Measurements from ENCODE around the gene LRIG1.
A peak's percentile ranks its signal among the peaks of the same experiment; 100 is the strongest.

The LRIG1 gene

DNA sequence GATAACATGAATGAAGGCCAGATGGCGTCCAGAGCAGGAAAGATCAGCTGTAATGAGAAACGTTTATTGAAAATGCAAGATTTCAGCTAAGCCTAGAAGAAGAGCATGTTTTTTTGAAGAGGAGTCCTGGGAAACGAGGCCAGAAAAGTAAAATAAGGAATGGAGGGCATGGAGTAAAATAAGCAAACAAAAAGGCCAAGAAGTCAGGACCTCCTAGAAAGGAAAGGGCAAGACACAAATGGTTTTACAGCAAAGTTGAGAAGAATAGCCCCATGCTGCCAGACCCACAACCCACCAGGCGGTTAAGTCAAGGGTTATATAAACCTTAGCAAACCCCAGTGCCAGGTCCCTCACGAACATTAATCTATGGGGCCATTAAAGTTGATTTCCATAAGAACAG lies 30.5 kb downstream of the LRIG1 start:
- DNase-seq (ENCODE audit: low read depth, low spot score): no peak

DNA sequence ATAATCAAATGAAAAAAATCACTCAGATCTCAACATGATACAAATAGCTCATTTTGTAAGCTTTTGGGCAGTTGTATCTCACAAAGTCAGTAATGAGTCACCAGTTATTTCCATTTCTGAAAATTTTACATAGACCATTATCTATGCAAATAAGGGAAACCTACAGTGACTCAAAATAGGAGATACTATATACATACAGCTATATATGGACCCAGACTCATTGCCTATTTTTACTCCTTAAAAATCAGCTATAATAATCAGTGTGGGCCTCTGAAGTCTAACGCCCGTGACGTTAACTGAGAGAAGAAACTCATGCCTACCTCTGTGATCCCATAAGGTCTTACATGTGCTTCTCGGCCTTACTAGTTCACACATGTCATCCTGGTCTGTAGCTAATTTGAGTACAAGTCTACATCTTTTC lies 31.6 kb downstream of the LRIG1 start:
- DNase-seq (ENCODE audit: low read depth, low spot score): no peak

DNA sequence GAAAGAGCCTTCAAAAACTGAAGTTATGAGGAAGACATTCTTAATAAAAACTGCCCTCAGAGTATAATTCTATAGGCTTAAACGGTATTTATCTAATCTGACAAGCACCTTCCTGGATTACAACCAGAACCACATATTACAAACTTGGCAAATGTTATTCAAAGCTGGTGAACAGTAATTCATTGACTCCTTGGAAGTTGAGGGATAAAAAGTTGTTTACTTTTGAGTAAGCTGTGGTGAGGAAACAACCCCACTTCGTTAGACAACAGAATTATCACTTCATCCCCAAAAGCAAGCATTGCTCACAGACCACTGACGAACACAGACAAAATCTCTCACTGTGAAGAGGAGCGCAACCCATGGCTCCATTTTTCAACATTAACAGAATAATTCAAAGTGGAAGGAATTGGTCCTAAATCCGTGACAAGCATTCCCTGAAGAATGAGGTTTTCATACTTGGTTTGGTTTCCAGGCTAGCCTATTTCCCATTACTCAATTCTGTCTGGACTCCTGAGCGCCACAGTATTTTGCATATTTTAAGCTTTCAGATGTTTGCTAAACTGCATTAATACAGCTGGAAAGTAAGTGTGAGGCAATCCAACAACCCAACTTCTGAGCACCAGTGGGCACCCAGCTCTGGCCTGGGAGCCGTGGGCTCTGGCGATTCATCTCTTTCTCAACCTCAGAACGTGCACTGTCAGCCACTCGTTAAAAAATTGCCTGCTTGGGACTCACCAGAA lies 32.7 kb downstream of the LRIG1 start:
- peak; percentile 77 for DNase-seq (ENCODE audit: low read depth, low spot score)

DNA sequence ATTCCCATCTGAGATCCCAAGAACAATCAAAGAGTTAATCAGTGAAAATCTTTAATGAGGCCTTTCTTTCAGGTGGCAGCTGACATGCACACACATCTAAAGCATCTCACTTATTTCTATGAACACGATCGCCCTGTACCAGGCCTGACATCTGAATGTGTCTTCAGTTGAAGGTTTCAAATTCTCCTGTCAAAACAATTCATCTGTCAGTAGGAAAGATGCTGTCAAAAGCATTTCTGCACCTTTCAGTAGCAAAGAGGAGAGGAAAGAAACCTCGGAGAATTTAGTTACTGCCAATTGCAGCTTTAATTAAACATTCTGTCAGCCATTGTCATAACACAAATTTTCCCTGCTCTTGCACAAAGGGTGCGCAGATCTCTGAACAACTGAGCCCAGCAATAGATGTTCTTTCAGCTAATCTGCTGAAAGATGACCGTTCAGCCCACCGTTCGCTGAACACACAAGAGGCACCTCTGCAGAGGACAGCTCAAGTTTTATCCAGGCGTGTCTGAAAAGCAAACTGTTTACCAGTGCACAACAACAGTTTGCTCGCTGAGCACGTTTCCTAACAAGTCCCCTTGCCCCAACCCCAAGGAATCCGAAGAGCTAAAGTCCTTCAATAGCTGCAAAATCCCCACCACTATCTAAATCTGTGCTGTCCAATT lies 34.1 kb downstream of the LRIG1 start:
- DNase-seq (ENCODE audit: low read depth, low spot score): no peak

DNA sequence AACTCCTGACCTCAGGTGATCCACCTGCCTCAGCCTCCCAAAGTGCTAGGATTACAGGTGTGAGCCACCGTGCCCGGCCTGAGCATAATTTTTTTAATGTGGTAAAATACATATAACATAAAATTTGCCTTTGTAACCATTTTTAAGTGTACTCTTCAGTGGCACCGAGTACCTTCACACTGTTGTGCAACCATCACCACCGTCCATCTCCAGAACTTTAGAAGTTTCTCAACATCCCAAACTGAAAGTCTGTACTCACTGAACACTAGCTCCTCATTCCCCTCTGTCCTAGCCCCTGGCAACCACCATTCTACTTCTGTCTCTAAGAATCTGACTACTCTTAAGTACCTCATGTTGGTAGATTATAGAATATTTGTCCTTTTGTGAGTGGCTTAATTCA lies 35.2 kb downstream of the LRIG1 start:
- DNase-seq (ENCODE audit: low read depth, low spot score): no peak

DNA sequence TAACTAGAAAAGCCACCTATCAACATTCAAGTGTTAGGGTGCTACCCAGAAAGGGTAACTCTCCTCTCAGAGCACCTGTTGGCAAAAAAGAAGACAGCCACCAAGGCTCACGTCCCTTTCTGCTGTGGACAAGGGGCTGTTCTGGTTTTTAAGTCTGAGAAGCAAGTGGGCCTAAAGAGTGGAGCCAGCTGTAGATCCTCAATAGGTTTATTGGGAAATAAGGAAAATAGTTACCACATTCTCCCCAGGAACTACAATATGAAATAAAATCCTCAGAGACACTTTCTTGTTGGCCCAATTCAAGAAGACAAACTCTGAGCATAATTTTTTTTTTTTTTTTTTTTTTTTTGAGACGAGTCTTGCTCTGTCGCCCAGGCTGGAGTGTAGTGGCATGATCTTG lies 35.8 kb downstream of the LRIG1 start:
- no peak for DNase-seq (ENCODE audit: low read depth, low spot score)

DNA sequence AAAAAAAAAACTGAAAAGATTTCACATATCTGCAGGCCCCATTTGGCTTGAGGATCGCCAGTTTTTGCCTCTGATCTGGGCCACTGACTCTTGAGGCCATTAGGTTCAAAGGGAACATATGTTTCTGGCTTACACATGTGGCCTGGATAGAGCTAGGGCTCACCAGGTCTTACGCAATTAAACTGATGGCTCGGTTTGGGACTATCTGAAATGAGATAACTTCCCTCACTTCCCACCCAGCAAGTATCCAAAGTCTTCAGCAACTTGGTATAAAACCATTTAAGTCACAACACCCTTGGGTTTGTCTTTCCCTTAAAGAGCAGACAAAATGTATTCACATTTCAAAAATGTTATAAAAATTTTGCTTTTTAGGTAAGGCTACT lies 36.3 kb downstream of the LRIG1 start:
- no peak for DNase-seq (ENCODE audit: low read depth, low spot score)

DNA sequence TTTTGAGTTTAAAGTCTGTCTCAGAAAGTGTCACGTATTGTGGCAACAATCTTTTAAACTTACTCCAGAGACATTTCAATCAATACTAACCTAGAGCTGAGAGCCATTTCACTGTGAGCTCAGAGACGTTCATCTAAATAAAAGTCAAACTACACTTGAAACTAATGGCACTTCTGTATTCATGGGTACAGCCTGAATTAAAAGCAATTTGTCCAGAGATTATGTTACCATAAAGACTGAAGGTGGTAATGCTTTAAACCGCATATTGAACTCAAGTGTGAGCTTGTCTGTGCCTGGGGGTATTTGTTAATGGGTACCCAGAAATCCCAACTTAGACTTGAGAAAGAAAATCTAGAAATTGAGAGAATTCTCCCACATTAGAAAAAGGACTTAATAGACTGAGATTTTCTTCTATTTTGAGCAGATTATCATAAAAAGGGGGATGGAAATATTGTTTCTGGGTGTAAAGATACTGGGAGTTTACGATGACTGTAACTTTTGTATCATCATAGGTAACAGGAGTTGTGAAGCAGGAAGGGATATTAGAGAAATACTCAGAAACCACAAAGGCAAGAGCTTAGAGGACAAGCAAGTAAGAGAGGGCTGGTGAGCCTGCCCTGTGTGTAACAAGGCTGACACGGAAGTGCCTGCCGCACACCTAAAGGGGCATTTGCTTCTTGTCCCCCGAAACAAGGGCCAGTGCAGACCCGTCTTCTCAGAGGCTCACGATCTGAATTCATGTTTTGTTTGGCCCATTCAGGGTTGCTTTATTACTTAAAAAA lies 36.9 kb downstream of the LRIG1 start:
- no peak for DNase-seq (ENCODE audit: low read depth, low spot score)

DNA sequence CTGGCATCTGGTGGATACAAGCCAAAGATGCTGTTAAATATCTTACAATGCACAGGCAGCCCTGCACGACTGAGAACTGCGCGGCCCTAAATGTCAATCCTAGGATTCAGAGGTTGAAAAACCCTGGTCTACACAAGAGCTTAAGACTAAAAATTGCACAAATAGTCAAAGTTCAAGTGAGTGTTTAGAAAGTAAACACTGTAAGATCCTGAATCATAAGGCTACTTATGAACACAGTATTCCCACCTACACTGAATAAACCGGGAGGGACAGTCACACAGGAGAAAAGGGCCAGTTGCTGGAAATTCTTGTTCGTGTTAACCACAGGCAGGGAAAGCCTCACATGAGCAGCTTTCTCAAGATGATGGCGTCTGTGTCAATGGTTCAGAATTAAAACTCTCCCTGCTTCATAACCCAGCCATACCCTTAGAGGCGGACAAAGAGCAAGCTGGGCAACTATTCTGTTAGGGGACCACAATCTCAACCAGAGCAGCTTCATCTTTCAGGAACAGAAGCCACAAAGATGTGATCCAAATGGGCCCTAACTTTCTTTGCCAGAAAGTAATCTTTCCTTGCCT lies 37.7 kb downstream of the LRIG1 start:
- no peak for DNase-seq (ENCODE audit: low read depth, low spot score)

DNA sequence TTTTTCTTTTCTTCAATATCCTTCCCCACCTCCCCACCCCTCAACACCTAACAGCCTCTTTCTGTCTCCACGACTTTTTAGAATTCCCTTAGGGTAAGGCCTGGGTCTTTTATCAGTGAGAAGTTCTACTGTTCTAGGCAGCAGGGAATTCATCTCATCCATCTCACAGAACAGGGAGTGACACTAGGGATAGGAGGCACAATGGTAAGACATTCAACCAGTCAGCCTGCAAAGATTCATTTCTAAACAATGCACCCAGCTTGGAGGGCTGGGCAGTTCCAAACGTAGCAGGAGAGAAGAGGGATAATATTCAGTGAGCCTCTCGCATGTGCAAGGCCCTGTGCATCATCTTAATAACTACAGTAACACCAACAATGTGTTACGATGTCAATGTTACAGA lies 43.6 kb downstream of the LRIG1 start:
- no peak for DNase-seq (ENCODE audit: low read depth, low spot score)

DNA sequence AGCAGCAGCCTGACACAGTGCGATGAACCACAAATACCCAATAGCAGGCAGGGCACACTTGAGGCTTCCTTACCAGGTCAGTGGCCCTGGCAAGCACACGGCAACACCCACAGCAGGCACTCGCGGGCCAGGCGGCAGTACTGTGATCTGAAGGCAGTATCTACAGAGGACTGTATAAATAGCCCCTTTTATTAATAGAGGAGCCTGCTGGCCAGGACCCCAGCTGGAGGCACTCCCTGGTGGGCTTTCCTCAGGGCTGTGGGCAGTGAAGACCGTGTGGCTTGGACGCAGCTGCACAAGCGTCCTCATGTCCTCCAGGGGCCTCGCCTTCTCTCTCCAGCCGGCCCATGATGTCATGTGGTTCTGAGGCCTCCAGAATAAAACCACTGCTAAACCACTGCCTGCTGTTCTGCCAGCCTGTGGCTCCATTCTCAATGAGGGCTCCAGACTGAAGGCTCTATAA lies 44.1 kb downstream of the LRIG1 start:
- DNase-seq (ENCODE audit: low read depth, low spot score): peak; percentile 75

DNA sequence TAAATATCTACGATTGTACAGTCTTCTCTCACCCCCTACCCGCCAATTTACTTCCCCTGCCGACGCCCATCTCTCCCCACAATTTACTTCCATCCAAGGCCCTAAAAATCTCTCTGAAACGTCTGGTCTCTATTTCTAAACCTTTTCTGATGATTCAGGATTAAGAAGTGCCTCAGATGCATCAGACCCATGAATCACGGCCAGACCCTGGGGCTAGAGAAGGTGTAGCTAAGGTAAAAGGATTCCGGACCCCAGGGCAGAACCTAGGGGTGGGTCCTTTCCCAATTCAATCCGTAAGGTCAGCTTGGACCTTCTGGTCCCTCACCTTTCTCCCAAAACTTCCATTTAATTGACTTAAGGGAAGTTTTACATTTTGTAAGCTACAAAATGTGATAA lies 46.4 kb downstream of the LRIG1 start:
- no peak for DNase-seq (ENCODE audit: low read depth, low spot score)

DNA sequence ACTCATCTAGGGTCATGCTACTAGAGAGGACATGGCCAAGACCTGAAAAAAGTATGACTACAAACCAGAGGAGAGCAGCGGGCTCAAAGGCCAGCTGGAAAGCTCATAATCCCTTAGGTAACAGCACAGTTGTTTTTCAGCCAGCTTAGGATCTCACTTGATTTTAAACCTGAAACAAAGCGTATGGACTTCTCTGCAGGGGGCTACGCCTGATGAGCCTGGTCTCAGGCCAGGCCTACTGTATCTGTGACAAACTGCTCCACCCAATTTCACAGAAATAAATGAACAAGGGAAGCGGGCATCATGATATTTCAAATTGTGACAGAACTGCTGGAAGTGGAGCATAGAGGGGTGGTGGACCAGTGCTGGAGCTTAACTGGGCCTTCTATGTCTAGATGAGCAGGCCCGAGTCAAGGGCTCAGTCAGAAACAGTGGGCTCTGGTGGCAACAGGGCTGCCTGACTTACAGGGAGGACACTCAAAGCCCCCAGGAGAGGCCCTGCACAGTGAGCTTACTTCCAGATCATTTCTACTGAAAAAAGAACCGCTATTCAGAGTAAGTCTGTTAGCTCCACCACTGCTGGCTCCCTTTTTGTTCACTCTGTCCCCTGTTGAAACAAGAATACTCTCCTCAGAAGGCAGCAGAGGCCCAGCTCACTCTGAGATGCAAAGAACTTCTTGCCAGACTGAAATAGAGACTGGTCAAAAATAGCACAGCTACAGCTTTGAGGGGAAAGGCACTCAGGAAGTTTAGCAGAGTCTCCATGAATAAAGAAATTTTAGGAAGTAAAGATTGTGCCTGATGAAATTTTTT lies 47.0 kb downstream of the LRIG1 start:
- DNase-seq (ENCODE audit: low read depth, low spot score): no peak

DNA sequence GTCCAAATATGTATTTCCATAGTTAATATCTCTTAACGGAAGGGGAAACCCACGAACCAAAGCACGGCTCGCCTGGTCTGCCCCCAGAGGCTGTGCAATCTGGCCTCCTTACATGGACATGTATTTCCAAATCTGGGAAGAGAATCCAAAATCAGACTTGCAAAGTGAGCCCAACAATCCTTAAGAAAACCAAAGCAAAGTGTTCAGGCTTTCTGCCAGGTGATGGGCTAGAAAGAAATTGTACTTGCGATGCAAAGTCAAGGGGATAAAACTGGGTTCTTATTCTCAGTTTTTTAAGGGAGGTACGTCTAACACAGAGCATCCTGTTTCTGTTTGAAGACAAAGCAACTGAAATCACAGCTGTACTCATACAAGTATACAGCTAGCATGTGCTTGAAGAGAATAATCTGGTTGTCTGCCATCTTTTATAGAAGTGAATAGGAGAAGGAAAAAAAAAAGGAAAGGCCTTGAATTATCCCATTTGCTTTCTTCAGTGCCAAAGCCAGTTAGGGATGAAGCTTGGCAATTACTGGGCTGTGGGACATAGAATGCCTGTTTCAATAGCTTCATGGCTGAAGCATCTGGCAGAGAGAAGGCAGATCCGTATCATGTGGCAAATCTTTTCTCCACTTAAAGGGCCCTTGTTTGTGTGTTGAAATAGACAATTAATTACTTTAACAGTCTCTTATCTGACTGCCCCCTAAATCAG lies 48.4 kb downstream of the LRIG1 start:
- no peak for DNase-seq (ENCODE audit: low read depth, low spot score)

DNA sequence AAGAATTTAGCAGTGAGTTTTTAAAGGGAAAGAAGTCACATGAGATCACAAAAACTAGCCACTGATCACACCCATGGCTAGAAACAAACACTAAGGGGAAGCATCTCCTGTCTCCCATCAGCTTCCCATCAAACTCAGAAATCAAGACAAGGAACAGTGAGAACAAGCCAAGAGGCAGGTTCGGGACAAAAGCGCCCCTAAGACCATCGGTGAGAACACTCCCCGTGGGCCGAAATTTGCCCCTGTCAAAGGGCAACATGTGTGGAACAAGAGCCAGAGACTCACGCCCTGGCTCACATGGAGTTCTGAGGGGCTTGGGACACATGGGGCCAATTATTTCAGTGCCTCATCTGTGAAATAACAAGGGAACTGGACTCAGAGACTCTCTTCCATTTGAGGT lies 49.1 kb downstream of the LRIG1 start:
- DNase-seq (ENCODE audit: low read depth, low spot score): no peak

DNA sequence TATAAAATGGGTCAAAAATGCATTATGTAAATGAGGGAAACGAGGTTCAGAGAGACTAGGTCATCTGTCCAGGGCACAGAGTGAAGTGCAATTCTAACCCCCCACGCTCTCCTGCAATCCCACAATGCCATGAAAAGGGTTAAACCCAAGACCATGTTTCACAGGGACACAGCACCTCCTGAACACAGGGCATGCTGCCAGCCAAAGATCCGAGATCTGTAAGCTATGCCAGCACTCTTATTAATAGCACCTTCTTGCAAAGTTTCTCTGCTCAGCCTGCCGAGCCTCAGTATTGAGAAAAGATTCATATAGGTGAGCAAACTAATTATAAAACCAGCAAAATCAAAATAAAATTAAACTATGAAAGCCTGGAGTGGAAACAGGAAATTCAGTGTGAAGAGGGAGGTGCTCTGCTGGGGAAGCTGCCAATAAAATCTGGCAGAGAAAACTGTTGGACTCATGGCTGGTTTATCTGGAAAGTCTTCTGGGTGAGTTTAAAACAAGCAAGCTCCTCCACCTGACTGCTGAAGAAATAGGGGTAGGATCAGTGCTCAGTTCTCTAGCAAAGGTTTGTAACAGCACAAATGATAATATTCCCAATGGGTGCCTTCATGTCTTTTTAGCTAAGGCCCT lies 50.3 kb downstream of the LRIG1 start:
- DNase-seq (ENCODE audit: low read depth, low spot score): peak; percentile 83

DNA sequence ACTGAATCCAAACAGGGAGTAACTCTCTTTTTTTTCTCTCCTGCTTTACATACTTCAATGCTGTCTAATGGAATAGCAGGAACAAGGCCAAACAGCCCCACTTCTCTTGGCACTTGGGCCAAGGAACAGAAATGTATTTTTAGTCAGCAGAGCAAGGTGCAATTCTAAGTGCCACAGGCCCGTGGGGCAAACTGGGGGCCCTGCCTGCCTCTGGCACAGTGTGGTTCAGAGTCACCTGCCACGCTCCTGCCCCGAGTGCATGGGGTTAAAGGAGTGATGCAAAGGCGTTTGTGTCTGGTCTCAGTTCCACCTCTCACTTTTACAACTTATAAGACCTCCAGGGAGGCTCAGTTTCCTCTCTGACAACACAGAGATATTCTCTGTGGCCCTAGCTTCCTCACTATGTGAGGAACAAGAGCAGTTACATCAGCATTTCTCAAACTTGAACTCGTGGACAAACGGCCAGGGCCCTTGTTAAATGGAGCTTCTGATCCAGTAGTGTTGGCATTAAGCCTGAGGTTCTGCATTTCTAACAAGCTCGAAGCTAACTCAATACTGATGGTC lies 51.3 kb downstream of the LRIG1 start:
- DNase-seq (ENCODE audit: low read depth, low spot score): no peak

DNA sequence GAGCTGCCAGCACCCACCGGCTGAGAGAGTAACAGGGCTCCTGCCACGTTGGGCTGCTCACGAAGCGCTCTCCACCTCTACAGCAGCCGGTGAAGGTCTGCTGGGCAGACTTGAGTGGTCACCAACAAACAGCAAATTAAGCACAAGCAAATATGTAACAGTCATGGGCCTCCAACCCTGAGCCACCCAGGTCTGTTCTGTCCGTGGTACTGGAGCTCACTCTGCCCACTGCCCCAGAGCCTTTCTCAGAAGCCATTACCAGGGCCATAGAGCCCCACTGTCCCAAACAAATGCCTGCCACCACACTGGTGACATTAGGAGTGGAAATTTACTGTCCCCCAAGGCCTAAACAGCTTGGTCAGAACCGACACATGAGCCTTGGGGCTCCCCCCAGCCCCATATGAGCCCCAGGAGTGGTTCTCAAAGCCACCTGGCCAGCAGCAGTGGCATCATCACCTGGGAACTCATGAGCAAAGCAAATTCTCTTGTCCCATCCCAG lies 56.6 kb downstream of the LRIG1 start:
- DNase-seq (ENCODE audit: low read depth, low spot score): no peak

DNA sequence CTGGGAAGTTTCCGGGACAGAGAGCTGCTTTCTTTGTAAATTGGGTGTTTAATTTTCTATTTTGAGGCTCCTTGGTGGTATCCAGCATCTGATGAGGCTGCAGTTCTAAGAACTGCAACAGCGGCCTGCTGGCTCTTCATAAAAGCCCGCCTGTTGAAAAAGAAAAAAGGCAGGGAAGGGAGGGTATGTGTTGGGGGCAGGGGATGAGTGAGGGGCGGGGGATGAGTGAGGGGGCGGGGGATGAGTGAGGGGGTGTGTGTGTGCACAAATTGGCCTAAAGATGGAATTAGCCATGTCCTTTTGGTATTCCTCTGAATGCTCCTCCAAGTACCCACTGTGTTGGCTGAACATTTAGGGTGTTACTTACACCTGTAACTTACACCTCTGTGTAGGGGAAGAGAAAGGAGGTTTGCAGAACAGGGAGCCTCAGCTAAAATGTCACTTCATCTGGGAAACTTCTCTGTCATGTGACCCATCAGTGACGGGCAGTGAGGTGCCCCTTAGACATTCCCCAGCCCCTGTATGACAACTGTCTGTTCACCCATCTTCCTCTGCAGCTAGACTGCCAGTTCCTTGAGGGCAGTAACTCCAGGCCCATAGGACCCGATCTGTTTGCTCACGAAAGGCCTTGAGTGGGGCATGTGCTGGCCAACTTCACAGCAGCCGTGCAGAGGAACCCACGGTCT lies 57.6 kb downstream of the LRIG1 start:
- no peak for DNase-seq (ENCODE audit: low read depth, low spot score)
